Measurements from ENCODE around the gene RBL1.
"Not testable (repeated sequence)": the region's sequence is repeated elsewhere in the genome, so short reads cannot be mapped to it uniquely, and the experiment has no call there.

- not testable (repeated sequence) for TF ChIP-seq CTCF, EZH2, EZH2phosphoT487 (IDR thresholded peaks at IDR 0.05)
Measured at GRCh38 chr20:37126290-37126689, 30.5 kb upstream of the RBL1 start.
